ENCODE measurements around the gene ADAMTS4.
"Not testable (repeated sequence)": the region's sequence is repeated elsewhere in the genome, so short reads cannot be mapped to it uniquely, and the experiment has no call there.

ADAMTS4 gene

DNA sequence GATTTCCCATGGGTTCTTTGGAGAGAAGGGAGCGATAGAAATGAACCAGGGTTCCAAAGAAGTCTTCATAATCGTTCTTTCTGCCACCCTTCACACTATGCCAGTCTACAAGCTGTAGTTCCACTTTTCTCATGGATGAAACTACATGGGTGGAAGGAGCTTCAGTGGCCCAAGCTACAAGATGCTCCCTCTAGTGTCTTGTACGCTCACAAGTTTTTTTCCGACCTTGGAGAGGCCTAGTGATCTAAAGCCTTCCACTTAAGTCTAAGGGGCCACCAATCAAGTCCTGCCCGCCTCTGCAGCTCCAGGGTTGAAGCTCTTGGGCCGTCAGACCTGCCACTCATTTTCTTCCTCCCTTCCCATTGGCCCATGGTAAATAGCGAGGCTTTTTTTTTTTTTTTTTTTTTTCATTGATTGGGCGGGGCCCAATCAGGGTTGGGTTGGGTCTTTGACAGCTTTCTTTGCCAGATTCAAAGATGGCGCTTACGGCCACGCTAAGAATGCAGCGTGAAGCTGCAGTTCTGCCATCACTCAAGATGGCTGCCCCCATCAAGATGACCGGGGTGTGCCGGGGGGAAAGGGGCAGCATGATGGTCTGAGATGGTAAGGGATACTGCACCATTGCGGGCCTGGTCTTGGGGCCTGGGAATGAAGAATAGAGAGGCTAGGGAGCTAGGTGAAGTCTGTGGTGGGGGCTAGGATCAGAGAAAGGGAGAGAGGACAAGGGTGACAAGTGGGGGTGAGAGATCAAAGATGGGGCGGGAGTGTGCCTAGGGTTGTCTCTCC, 26.9 kb upstream of the ADAMTS4 start, which contains the start of gene TOMM40L:
TOMM40L (plus strand) TSS at position 527 of the 786 bp plus-strand sequence. CDS start 430 bp downstream, outside the sequence.
- TF ChIP-seq, protein P1, sequence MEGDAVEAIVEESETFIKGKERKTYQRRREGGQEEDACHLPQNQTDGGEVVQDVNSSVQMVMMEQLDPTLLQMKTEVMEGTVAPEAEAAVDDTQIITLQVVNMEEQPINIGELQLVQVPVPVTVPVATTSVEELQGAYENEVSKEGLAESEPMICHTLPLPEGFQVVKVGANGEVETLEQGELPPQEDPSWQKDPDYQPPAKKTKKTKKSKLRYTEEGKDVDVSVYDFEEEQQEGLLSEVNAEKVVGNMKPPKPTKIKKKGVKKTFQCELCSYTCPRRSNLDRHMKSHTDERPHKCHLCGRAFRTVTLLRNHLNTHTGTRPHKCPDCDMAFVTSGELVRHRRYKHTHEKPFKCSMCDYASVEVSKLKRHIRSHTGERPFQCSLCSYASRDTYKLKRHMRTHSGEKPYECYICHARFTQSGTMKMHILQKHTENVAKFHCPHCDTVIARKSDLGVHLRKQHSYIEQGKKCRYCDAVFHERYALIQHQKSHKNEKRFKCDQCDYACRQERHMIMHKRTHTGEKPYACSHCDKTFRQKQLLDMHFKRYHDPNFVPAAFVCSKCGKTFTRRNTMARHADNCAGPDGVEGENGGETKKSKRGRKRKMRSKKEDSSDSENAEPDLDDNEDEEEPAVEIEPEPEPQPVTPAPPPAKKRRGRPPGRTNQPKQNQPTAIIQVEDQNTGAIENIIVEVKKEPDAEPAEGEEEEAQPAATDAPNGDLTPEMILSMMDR (IDR thresholded peaks at IDR 0.05; ENCODE audit: insufficient read depth, missing control alignments), result peak; percentile 84
- DNase-seq (ENCODE audit: insufficient read length, low spot score) (peak; percentile 87), FAIRE-seq (peak; percentile 94)

DNA sequence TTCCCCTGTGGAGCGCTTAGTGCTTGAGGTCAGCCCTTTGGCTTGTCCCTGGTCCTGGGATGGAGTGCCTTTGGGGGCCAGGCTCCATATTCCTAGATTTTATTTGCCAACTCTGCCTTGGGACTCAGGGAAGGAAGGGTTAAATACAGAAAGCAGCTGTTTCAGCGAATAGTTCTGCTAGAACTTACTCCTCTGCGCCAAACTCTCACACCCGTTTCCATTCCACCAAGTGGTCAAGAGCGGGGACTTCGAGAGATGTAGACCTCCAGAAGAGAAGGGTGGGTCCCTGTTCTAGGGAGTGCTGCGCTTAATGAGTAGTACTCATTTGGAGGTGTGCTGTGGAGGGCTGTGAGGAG, 26.3 kb upstream of the ADAMTS4 start:
- DNase-seq (ENCODE audit: insufficient read length, low spot score), result no peak
- FAIRE-seq, result no peak
- TF ChIP-seq, protein P1 (IDR thresholded peaks at IDR 0.05; ENCODE audit: insufficient read depth, missing control alignments), result no peak

DNA sequence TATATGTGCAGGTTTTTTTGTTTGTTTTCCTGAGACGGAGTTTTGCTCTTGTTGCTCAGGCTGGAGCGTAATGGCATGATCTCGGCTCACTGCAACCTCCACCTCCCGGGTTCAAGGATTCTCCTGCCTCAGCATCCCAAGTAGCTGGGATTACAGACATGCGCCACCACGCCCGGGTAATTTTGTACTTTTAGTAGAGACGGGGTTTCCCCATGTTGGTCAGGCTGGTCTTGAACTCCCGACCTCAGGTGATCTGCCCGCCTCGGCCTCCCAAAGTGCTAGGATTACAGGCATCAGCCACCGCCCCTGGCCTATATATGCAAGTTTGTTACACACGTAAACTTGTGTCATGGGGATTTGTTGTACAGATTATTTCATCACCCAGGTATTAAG, 25.8 kb upstream of the ADAMTS4 start:
- FAIRE-seq; DNase-seq (ENCODE audit: insufficient read length, low spot score): not testable (repeated sequence)

DNA sequence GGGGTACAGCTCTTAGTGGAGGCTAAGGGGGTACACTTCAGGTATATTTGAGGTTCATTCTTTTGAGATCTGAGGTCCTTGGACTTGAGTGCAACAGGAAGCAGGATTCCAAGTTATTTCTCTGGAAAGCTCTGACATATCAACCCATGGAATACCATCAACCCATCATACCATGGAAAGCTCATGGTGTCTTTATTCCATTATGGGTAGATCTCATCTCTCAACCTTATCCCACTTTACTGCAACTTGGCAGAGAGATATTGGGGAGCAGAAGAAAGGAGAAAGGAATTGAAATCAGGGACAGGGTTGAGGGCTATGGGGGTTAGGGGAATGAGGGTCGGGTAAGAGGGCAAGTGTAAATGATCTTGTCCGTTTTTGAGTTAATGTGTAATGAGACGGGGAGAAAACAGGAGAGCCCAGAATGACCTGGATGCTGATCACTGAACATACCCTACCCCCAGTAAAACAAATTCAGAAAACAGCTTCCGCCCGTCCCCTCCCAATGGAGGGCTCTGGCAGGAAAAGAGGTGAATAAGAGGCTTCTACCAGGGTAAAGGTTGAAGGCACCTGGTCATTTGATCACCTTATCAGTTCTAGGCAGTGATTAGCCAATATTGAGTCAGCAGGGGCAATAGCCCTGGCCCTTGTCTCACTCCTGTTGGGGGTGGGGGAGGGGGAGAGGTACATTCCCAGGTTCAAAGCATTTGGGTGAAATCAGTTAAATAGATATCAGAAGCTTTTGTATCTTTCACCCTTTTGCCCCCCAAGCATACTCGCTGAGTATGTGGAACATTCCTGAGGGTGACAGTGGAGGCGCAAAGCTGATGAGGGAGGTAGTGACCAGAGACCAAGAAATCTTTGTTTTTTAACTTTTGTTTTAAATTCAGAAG, 25.2 kb upstream of the ADAMTS4 start:
- DNase-seq (ENCODE audit: insufficient read length, low spot score), result no peak
- no peak for FAIRE-seq
- TF ChIP-seq, protein P1 (IDR thresholded peaks at IDR 0.05; ENCODE audit: insufficient read depth, missing control alignments), result no peak

DNA sequence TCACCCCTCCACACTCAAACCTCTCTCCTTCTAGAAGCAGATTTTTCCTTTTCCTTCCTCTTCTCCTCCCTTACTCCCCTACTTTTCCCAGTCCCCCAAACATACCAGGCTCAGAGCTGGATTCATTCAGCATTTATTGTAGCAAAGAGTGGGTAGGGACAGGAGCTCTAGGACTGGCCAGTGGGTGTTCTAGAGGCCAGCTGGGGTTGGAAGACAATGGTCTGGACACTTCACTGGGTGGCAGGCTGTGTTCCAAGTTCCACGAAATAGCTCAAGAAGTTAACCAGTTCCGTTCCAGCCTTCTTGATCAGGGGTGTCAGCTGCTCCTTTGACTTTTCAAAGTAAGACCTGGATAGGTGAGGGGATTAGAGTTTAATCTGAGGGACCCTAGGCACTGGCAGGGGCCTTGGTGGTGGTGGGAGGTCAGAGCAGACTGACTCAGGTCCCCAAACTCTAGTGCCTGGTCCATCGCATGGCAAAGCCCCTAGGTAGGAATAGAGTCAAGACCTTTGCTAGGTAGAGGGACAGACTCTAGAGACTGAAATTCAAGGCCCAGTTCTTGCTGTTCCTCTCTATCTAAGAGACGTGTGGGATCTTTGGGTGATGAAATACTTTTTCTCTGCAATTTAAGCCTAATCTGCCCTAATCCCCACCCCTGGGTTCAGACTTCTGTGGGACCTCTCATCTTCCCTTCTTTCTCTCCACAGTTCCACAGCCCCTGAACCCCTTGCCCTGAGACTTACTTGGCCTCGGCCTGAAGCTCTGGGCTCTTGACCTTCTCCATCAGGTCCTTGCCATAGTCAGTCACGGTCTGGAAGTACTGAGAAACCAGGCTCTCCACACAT, 23.5 kb upstream of the ADAMTS4 start:
- DNase-seq (ENCODE audit: insufficient read length, low spot score) (no peak), FAIRE-seq (no peak)
- TF ChIP-seq, protein P1 (IDR thresholded peaks at IDR 0.05; ENCODE audit: insufficient read depth, missing control alignments), result no peak

GRCh38 chr1:161220002-161220401, 21.1 kb upstream of the ADAMTS4 start:
- FAIRE-seq (no peak), DNase-seq (ENCODE audit: insufficient read length, low spot score) (no peak)
- TF ChIP-seq, protein P1 (IDR thresholded peaks at IDR 0.05; ENCODE audit: insufficient read depth, missing control alignments), result no peak
